Heart left ventricle (tissue), 16 donors: ENCODE data around the gene ARHGEF10L. TPM values are rescaled to one million over a fixed set of nuclear protein-coding genes. Genes with fewer than 3 reads are reported as not detected.

Experiments
- ATAC-seq, 4 donors: fragments of 200-7000 bp; cut with Tn5 transposase; one replicate each; pipeline ENCODE4 v1.9.1; 2020 to 2022; ENCODE audit warnings: moderate library complexity in 4 of 4, mild to moderate bottlenecking in 3 of 4, moderate number of reproducible peaks in 1 of 4
- DNase-seq, 5 donors: peaks; one replicate each; pipeline ENCODE4 v3.0.0-alpha.2; 2020
- H3K27ac ChIP-seq, 12 donors: fragments of 200-600 bp; sonication (generic) in 4 of 12; one replicate each; pipeline versions ENCODE4 v1.5.0 to v1.8.0; 2016 to 2022; ENCODE audit warnings: mild to moderate bottlenecking in 2 of 12
- H3K27me3 ChIP-seq, 9 donors: fragments of 200-600 bp; sonication (generic) in 2 of 9; one replicate each; pipeline versions ENCODE4 v1.5.1 to v1.8.0; 2016 to 2022; ENCODE audit warnings: mild to moderate bottlenecking in 3 of 9
- H3K36me3 ChIP-seq, 9 donors: fragments of 200-600 bp; sonication (generic) in 2 of 9; one replicate each; pipeline versions ENCODE4 v1.5.0 to v1.8.0; 2018 to 2022; ENCODE audit warnings: mild to moderate bottlenecking in 2 of 9
- H3K4me1 ChIP-seq, 12 donors: fragments of 200-600 bp; sonication (generic) in 4 of 12; one replicate each; pipeline versions ENCODE4 v1.5.0 to v1.8.0; 2016 to 2022; ENCODE audit warnings: mild to moderate bottlenecking in 3 of 12
- H3K4me3 ChIP-seq, 12 donors: fragments of 200-600 bp; sonication (generic) in 4 of 12; one replicate each; pipeline versions ENCODE4 v1.5.0 to v1.8.0; 2017 to 2022; ENCODE audit warnings: mild to moderate bottlenecking in 9 of 12, moderate library complexity in 4 of 12
- H3K9me3 ChIP-seq, 12 donors: fragments of 200-600 bp; sonication (generic) in 4 of 12; one replicate each; pipeline versions ENCODE4 v1.5.0 to v1.8.0; 2016 to 2022; ENCODE audit warnings: mild to moderate bottlenecking in 1 of 12
- POLR2A ChIP-seq, 2 donors: fragments of 450-650 bp; IDR thresholded peaks; one replicate each; pipeline ENCODE4 v1.6.1; 2017; ENCODE audit warnings: antibody characterized with exemption in 2 of 2, mild to moderate bottlenecking in 2 of 2, moderate library complexity in 2 of 2
- WGBS, 4 donors: extraction: QIAGEN DNeasy Blood & Tissue Kit in 2 of 4; methylation state at CpG; one replicate each; pipeline versions ENCODE4 v1.1.5 to v1.1.7; 2013 to 2018; 5-methylcytosine and 5-hydroxymethylcytosine counted together
- intact Hi-C, 10 donors: fragments of 100-400 bp; cut with DNase I; formaldehyde crosslinking; loops; one replicate each; pipeline versions ENCODE4 v1.11.1 to v1.14.2; 2022
- polyA plus RNA-seq, 2 donors: library from polyadenylated mRNA; stranded (reverse); fragments of 200-250 nt; gene quantifications; one replicate each; pipeline ENCODE4 v1.2.3, GENCODE V29; 2013
- total RNA-seq, 9 donors: library from RNA; depleted of rRNA in 2 of 9; stranded (reverse); fragments of >200 nt in 2 of 9; fragmentation: NEBNext Ultra II Directional in 3 of 9; extraction: Animal tissue kit (Norgen Biotek cat#: 25700) in 3 of 9; gene quantifications; one replicate each; pipeline versions ENCODE4 v1.1.0 to v1.2.4, GENCODE V29; 2016 to 2023
- TF ChIP-seq, protein P1 (sequence below), 12 donors: fragments of 200-600 bp; sonication (generic) in 4 of 12; IDR thresholded peaks; one replicate each; pipeline versions ENCODE4 v1.5.0 to v1.8.0; 2018 to 2022; ENCODE audit warnings: antibody characterized with exemption in 12 of 12, mild to moderate bottlenecking in 5 of 12
- donor health status: ischemic (EF 13 %, LVEDD 7.1; RV severe dilation, severe dysfunction).
- donor health status: healthy with polysubstance abuse.
- donor health status: DM: no; HTN: yes; CAD: no.
- donor health status: DM: no; HTN: no; CAD: no.
- donor health status: ischemic (EF 25% LVEDD 6.9; RV normal size, moderate dysfunction).
- donor health status: ischemic (EF 25% LVEDD 5.7; RV mildly dilated, moderate dysfunction).
- donor health status: healthy.
- donor health status: DM: yes; HTN: yes; CAD: no.
- donor health status: ischemic (EF 35%, LVEDD 5.7; RV mildly dilated, moderate dysfunction).
- donor health status: nonischemic (EF 11% LVEDD 7.7; RV severe dilation, severe dysfunction).
- donor health status: DM: yes; HTN: yes; CAD: no.
- donor health status: PGD.
- donor health status: ischemic (EF 29% LVEDD 5.4; RV normal size, mild dysfunction).
- donor health status: nonischemic (EF 23%, LVEDD 6.1; RV moderate dilation, normal function).

The ARHGEF10L gene
- total and polyA plus RNA-seq, 11 donors = 44.6 to 72.8 (median 57.9) TPM

- DNase-seq (peak in 1 of 5 donors; percentile 1), ATAC-seq (no peak)
- no peaks in the 10 kb centered on the region for H3K9me3 ChIP-seq
- no peaks in the 10 kb centered on the region for H3K4me1 ChIP-seq
- intact Hi-C loops = no loop called here
- 55 to 58% (median 56%) methylated on average over 6 of the region's 6 CpGs for WGBS, 4 donors
- TF ChIP-seq, protein P1, sequence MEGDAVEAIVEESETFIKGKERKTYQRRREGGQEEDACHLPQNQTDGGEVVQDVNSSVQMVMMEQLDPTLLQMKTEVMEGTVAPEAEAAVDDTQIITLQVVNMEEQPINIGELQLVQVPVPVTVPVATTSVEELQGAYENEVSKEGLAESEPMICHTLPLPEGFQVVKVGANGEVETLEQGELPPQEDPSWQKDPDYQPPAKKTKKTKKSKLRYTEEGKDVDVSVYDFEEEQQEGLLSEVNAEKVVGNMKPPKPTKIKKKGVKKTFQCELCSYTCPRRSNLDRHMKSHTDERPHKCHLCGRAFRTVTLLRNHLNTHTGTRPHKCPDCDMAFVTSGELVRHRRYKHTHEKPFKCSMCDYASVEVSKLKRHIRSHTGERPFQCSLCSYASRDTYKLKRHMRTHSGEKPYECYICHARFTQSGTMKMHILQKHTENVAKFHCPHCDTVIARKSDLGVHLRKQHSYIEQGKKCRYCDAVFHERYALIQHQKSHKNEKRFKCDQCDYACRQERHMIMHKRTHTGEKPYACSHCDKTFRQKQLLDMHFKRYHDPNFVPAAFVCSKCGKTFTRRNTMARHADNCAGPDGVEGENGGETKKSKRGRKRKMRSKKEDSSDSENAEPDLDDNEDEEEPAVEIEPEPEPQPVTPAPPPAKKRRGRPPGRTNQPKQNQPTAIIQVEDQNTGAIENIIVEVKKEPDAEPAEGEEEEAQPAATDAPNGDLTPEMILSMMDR (IDR thresholded peaks at IDR 0.05) = no peak
- TF ChIP-seq POLR2A (IDR thresholded peaks at IDR 0.05) = no peak
- H3K36me3 ChIP-seq = no peaks in the 10 kb centered on the region
- H3K4me3 ChIP-seq = no peak overlapping the region
- no peak overlapping the region for H3K27ac ChIP-seq
- H3K27me3 ChIP-seq = peaks cover 0 to 36% (median 2%) of the 10 kb centered on the region in 9 donors
Observed at GRCh38 chr1:17736625-17737024, 197.1 kb downstream of the ARHGEF10L start.

DNA sequence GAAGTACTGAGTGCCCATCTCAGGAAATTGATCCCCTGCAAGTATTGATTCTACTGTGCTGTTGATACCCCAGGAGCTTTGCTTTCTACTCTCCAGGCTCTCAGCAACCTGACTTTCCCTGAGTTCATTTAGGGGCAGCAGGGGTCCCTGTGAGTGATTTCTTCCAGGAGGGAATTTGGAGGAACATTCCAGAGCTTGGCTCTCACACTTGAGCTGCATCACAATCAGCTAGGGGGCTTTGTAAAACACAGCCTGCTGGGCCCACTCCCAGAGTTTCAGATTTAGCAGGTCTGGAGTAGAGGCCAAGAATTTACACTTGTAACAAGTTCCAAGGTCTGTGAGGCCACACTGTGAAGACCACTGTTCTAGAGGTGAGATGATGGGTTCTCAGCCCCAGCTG, 199.6 kb downstream of the ARHGEF10L start:
- H3K4me3 ChIP-seq = no peak overlapping the region
- no peak overlapping the region for H3K27ac ChIP-seq
- intact Hi-C loops = no loop called here
- peaks cover 0 to 41% (median 2%) of the 10 kb centered on the region in 9 donors for H3K27me3 ChIP-seq
- ATAC-seq (no peak), DNase-seq (peak in 1 of 5 donors; percentile 13)
- no peaks in the 10 kb centered on the region for H3K36me3 ChIP-seq
- H3K4me1 ChIP-seq = peaks cover 0 to 12% (median 0%) of the 10 kb centered on the region in 12 donors
- no peak for TF ChIP-seq POLR2A (IDR thresholded peaks at IDR 0.05)
- TF ChIP-seq, protein P1 (IDR thresholded peaks at IDR 0.05) = no peak
- no peaks in the 10 kb centered on the region for H3K9me3 ChIP-seq

DNA sequence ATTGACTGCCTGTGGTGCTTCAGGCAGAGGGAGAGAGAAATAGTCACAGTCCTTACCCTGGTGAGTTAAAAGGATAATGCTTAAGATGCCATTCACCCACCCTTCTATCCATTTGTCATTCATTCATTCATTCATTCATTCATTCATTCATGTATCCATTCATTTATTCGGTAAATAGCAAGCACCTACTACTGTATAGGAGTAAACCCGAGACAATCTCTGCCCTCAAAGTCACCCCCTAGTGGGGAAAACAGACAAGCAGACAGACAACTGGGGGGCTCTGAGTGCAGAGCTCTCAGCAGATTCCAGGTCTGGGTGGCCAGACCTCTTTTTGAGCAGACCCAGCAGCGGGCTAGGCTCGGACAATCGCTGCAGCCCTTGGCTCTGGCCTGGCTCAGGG, 201.6 kb downstream of the ARHGEF10L start:
- Histone ChIP-seq H3K36me3 (no peaks in the 10 kb centered on the region), H3K4me1 (peaks cover 0 to 12% (median 0%) of the 10 kb centered on the region in 12 donors), H3K27ac (no peak overlapping the region), H3K9me3 (no peaks in the 10 kb centered on the region), H3K27me3 (peaks cover 0 to 33% (median 2%) of the 10 kb centered on the region in 9 donors), H3K4me3 (no peak overlapping the region)
- 72 to 82% (median 76%) methylated on average over 3 to 5 of the region's 5 CpGs for WGBS, 4 donors
- ATAC-seq = no peak
- TF ChIP-seq, protein P1 (IDR thresholded peaks at IDR 0.05) = no peak
- no peak for TF ChIP-seq POLR2A (IDR thresholded peaks at IDR 0.05)
- intact Hi-C loops = no loop called here
- no peak for DNase-seq

GRCh38 chr1:17742583-17742982, 203.1 kb downstream of the ARHGEF10L start:
- H3K9me3 ChIP-seq = no peaks in the 10 kb centered on the region
- ATAC-seq = peak in 3 of 4 donors; percentile 48 to 72 (median 57)
- no peaks in the 10 kb centered on the region for H3K36me3 ChIP-seq
- TF ChIP-seq, protein P1 (IDR thresholded peaks at IDR 0.05) = no peak
- no peak for TF ChIP-seq POLR2A (IDR thresholded peaks at IDR 0.05)
- intact Hi-C loops = no loop called here
- peak in 3 of 5 donors; percentile 38 to 54 (median 45) for DNase-seq
- H3K27me3 ChIP-seq = peaks cover 0 to 23% (median 2%) of the 10 kb centered on the region in 9 donors
- WGBS, 4 donors = 10 to 22% (median 12%) methylated on average over 5 of the region's 5 CpGs
- H3K27ac ChIP-seq = no peak overlapping the region
- H3K4me1 ChIP-seq = peaks cover 0 to 12% (median 0%) of the 10 kb centered on the region in 12 donors
- H3K4me3 ChIP-seq = no peak overlapping the region
